HepG2 (cell line): ENCODE data around the gene RIMBP2. TPM values are rescaled to one million over a fixed set of nuclear protein-coding genes. Genes with fewer than 3 reads are reported as not detected.

ENCODE experiments used
- ATAC-seq: fragments of 200-7000 bp; cut with Tn5 transposase; 3 replicates; pipeline ENCODE4 v1.9.1; 2020; ENCODE audit warnings: mild to moderate bottlenecking, moderate library complexity
- BruUV-seq: library from RNA; stranded (reverse); fragments of 400-500 nt; replicated peaks from 2 replicates; lab custom pipeline; 2021; lab: Mats Ljungman, UMichigan
- CTCF ChIA-PET: fragments of 300-600 bp; formaldehyde crosslinking; extraction: SDS; loops from one replicate; lab custom pipeline; 2021; ENCODE audit warnings: low total read pairs, inconsistent platforms, low intra/inter-chr PET ratio; lab: Yijun Ruan, JAX
- POLR2A ChIA-PET: fragments of 350-600 bp; sonication (Branson Sonifier 250); formaldehyde crosslinking; loops from one replicate; lab custom pipeline; 2020; ENCODE audit warnings: antibody characterized with exemption, inconsistent platforms; lab: Yijun Ruan, JAX
- DNase-seq: peaks from one replicate; pipeline ENCODE4 v3.0.0-alpha.2; 2015; ENCODE audit warnings: low spot score
- FAIRE-seq: peaks from 3 replicates; lab custom pipeline; 2011; peaks lifted over from hg19 to GRCh38; lab: Jason Lieb, UNC
- H2AFZ ChIP-seq: one replicate; pipeline ENCODE4 v1.6.1; 2011; ENCODE audit warnings: low read length, inconsistent platforms
- H3K27ac ChIP-seq: fragments of 300-600 bp; 3 replicates; pipeline ENCODE4 v1.8.0; 2011; ENCODE audit warnings: mixed run types, mild to moderate bottlenecking, mixed read lengths, low read length, inconsistent platforms; ENCODE audit not compliant: insufficient read depth; ENCODE audit errors: extremely low read length
- H3K27me3 ChIP-seq, 2 experiments: fragments of 200-600 bp in 1 of 2; 2 replicates in 1 of 2; 3 replicates in 1 of 2; pipeline versions ENCODE4 v1.6.0 to v1.8.0; 2011; ENCODE audit warnings: low read length in 2 of 2, mild to moderate bottlenecking in 2 of 2, moderate library complexity in 2 of 2, inconsistent platforms in 1 of 2; ENCODE audit not compliant: insufficient read depth in 2 of 2, control insufficient read depth in 1 of 2
- H3K36me3 ChIP-seq, 2 experiments: fragments of 200-600 bp in 1 of 2; replicated peaks in 1 of 2; 2 replicates in 1 of 2; 3 replicates in 1 of 2; pipeline versions ENCODE4 v1.5.1 to v1.8.0; 2011; ENCODE audit warnings: low read length in 2 of 2, inconsistent platforms in 1 of 2; ENCODE audit not compliant: insufficient read depth in 2 of 2, control insufficient read depth in 1 of 2
- H3K4me1 ChIP-seq: 2 replicates; pipeline ENCODE4 v1.5.1; 2012; ENCODE audit warnings: low read length, inconsistent platforms; ENCODE audit not compliant: insufficient read depth
- H3K4me2 ChIP-seq: 2 replicates; pipeline ENCODE4 v1.6.0; 2011; ENCODE audit warnings: low read depth, low read length, inconsistent platforms
- H3K4me3 ChIP-seq, 3 experiments: fragments of 200-600 bp in 1 of 3; sonication (generic), shearing (Covaris generic) in 1 of 3; replicated peaks in 1 of 3; 2 replicates each; pipeline ENCODE4 v1.5.1; 2011 to 2016; ENCODE audit warnings: low read length in 3 of 3, inconsistent platforms in 2 of 3, low read depth in 2 of 3, mild to moderate bottlenecking in 2 of 3, control low read depth in 1 of 3, mixed read lengths in 1 of 3; ENCODE audit not compliant: insufficient read depth in 1 of 3
- H3K79me2 ChIP-seq: one replicate; pipeline ENCODE4 v1.6.1; 2011; ENCODE audit warnings: low read length, inconsistent platforms; ENCODE audit not compliant: insufficient read depth
- H3K9ac ChIP-seq: 2 replicates; pipeline ENCODE4 v1.6.0; 2011; ENCODE audit warnings: mild to moderate bottlenecking, low read depth, low read length, inconsistent platforms; ENCODE audit not compliant: insufficient read depth
- H3K9me3 ChIP-seq: 2 replicates; pipeline ENCODE4 v1.5.1; 2012; ENCODE audit warnings: mild to moderate bottlenecking, low read length
- H4K20me1 ChIP-seq: 2 replicates; pipeline ENCODE4 v1.6.0; 2011; ENCODE audit warnings: inconsistent platforms, mild to moderate bottlenecking, low read length, moderate library complexity; ENCODE audit not compliant: insufficient read depth
- DNMT1 ChIP-seq: sonication (generic); formaldehyde crosslinking; IDR thresholded peaks from 2 replicates; pipeline ENCODE4 v1.5.1; 2020; ENCODE audit warnings: mild to moderate bottlenecking, missing genetic modification reagents
- ELF1 ChIP-seq: sonication (generic); formaldehyde crosslinking; IDR thresholded peaks from 2 replicates; pipeline ENCODE4 v1.4.0; 2020; ENCODE audit warnings: missing genetic modification reagents
- ELF4 ChIP-seq: sonication (generic); formaldehyde crosslinking; IDR thresholded peaks from 2 replicates; pipeline ENCODE4 v1.5.0; 2020; ENCODE audit warnings: missing genetic modification reagents, mild to moderate bottlenecking, moderate library complexity, borderline replicate concordance
- FOSL2 ChIP-seq: sonication (generic); formaldehyde crosslinking; IDR thresholded peaks from 2 replicates; pipeline ENCODE4 v1.4.0; 2020; ENCODE audit warnings: missing genetic modification reagents
- RFX1 ChIP-seq: fragments of 450-650 bp; IDR thresholded peaks from 2 replicates; pipeline ENCODE4 v1.6.1; 2017
- ZBTB3 ChIP-seq: sonication (generic); formaldehyde crosslinking; IDR thresholded peaks from 2 replicates; pipeline ENCODE4 v1.4.0; 2020; ENCODE audit warnings: low read depth, mild to moderate bottlenecking, moderate library complexity, missing genetic modification reagents, borderline replicate concordance
- ZFP37 ChIP-seq: sonication (generic); formaldehyde crosslinking; IDR thresholded peaks from 2 replicates; pipeline ENCODE4 v1.4.0; 2020; ENCODE audit warnings: missing genetic modification reagents, borderline replicate concordance
- ZMYM3 ChIP-seq: sonication (generic); formaldehyde crosslinking; IDR thresholded peaks from 2 replicates; pipeline ENCODE4 v1.5.1; 2020; ENCODE audit warnings: mild to moderate bottlenecking, missing genetic modification reagents
- ZNF205 ChIP-seq: IDR thresholded peaks from 2 replicates; pipeline ENCODE4 v1.6.1; 2018; ENCODE audit warnings: missing biosample characterization, missing genetic modification reagents
- ZNF235 ChIP-seq: sonication (generic); formaldehyde crosslinking; IDR thresholded peaks from 2 replicates; pipeline ENCODE4 v1.8.1; 2023; ENCODE audit warnings: mild to moderate bottlenecking, missing genetic modification reagents, borderline replicate concordance
- ZNF44 ChIP-seq: sonication (generic); formaldehyde crosslinking; IDR thresholded peaks from 2 replicates; pipeline ENCODE4 v1.5.1; 2020; ENCODE audit warnings: mild to moderate bottlenecking, missing genetic modification reagents
- ZNF572 ChIP-seq: sonication (generic); formaldehyde crosslinking; IDR thresholded peaks from 2 replicates; pipeline ENCODE4 v1.5.1; 2020; ENCODE audit warnings: mild to moderate bottlenecking, missing genetic modification reagents
- ZNF614 ChIP-seq: IDR thresholded peaks from 2 replicates; pipeline ENCODE4 v1.6.1; 2018; ENCODE audit warnings: missing biosample characterization, missing genetic modification reagents, inconsistent platforms, borderline replicate concordance
- ZNF878 ChIP-seq: sonication (generic); formaldehyde crosslinking; IDR thresholded peaks from 2 replicates; pipeline ENCODE4 v1.8.1; 2023; ENCODE audit warnings: mild to moderate bottlenecking, missing genetic modification reagents, moderate library complexity
- WGBS: methylation state at CpG from one replicate; pipeline ENCODE4 v1.1.6; 2017; ENCODE audit warnings: low lambda C conversion rate; 5-methylcytosine and 5-hydroxymethylcytosine counted together
- in situ Hi-C: cut with HindIII; loops from 2 replicates; pipeline ENCODE4 v1.10.0; 2017; ENCODE audit warnings: low pct_unique_long_range_greater_than_20kb; ENCODE audit not compliant: extremely low pct_ligation_motif_present
- intact Hi-C: fragments of 100-400 bp; cut with micrococcal nuclease; formaldehyde crosslinking; loops from one replicate; pipeline ENCODE4 v1.10.0; 2022; ENCODE audit not compliant: unreplicated experiment
- polyA plus RNA-seq, 8 experiments: library from polyadenylated mRNA; depleted of rRNA in 3 of 8; stranded (reverse) in 7 of 8; unstranded in 1 of 8; fragments of >200 nt; fragmentation: Illumina TruSeq in 4 of 8; extraction: Trizol in 4 of 8; gene quantifications; 2 replicates each; pipeline versions ENCODE4 v1.2.1 to v1.2.3, GENCODE V29; 2011 to 2016; ENCODE audit warnings: low read depth in 4 of 8, missing spikeins in 1 of 8, mixed read lengths in 1 of 8; ENCODE audit not compliant: insufficient read depth in 1 of 8
- total RNA-seq, 5 experiments: library from RNA; depleted of rRNA; stranded (reverse); fragments of >200 nt; fragmentation: Illumina TruSeq; extraction: Trizol; gene quantifications; 2 replicates each; pipeline ENCODE4 v1.2.3, GENCODE V29; 2016; ENCODE audit warnings: low read depth in 1 of 5
- TF ChIP-seq, protein P1 (sequence below): sonication (generic); formaldehyde crosslinking; IDR thresholded peaks from 2 replicates; pipeline ENCODE4 v1.4.0; 2020; ENCODE audit warnings: missing genetic modification reagents

Gene RIMBP2
- total and polyA plus RNA-seq, 2 of the 13 experiments (the other 11 are each of a cell fraction or from before 2014, with no cell fraction given) = 0.03 TPM; not detected in 1

DNA sequence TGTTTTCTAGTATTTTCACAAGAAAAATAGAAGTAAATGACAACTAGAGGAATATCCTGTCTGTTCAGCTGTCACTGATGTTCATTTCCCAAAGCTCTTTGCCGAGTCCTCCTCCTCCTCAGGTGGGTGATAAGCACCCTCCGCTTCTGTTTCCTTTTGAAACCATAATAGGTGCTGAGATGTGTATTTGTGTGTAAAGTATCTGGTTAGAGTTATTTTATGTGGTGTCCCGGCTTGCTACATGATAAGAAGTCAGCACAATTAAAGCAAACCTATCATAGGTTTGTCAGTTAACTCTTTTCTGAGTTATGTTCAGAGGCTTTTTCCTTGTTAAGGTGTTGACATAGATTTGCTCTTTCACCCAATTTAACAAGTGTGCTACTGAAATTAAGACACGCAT lies 296.0 kb downstream of the RIMBP2 start:
- CTCF ChIA-PET = no interaction called here
- Histone ChIP-seq H3K4me2 (no peak overlapping the region), H3K36me3 (no peaks in the 10 kb centered on the region), H3K27me3 (peaks cover 0 to 43% of the 10 kb centered on the region in 2 experiments; a peak in 3 of 5 replicates), H3K9me3 (no peaks in the 10 kb centered on the region), H3K4me1 (no peaks in the 10 kb centered on the region), H3K79me2 (no peaks in the 10 kb centered on the region), H2AFZ (no peak overlapping the region), H3K9ac (no peak overlapping the region), H4K20me1 (no peaks in the 10 kb centered on the region), H3K4me3 (no peak overlapping the region), H3K27ac (no peak overlapping the region)
- POLR2A ChIA-PET = no interaction called here
- ATAC-seq (no peak), DNase-seq (no peak), FAIRE-seq (no peak)
- WGBS = 15% methylated on average over 4 of the region's 4 CpGs
- in situ Hi-C loops (no loop called here), intact Hi-C loops (no loop called here)
- no peak for TF ChIP-seq ELF4 (CRISPR knock-in tag)
- TF ChIP-seq DNMT1 (CRISPR knock-in tag) = no peak
- no peak for TF ChIP-seq FOSL2 (CRISPR knock-in tag)
- no peak for TF ChIP-seq ZNF572 (CRISPR knock-in tag)
- TF ChIP-seq ZBTB3 (CRISPR knock-in tag) = no peak
- TF ChIP-seq RFX1 = no peak
- no peak for TF ChIP-seq ZNF205
- no peak for TF ChIP-seq ZNF878 (CRISPR knock-in tag)
- no peak for TF ChIP-seq ZMYM3
- TF ChIP-seq ELF1 (CRISPR knock-in tag) = no peak
- no peak for TF ChIP-seq ZNF235 (CRISPR knock-in tag)
- TF ChIP-seq, protein P1, sequence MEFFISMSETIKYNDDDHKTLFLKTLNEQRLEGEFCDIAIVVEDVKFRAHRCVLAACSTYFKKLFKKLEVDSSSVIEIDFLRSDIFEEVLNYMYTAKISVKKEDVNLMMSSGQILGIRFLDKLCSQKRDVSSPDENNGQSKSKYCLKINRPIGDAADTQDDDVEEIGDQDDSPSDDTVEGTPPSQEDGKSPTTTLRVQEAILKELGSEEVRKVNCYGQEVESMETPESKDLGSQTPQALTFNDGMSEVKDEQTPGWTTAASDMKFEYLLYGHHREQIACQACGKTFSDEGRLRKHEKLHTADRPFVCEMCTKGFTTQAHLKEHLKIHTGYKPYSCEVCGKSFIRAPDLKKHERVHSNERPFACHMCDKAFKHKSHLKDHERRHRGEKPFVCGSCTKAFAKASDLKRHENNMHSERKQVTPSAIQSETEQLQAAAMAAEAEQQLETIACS (CRISPR knock-in tag) = no peak
- TF ChIP-seq ZNF44 (CRISPR knock-in tag) = no peak
- no peak for TF ChIP-seq ZNF614 (CRISPR knock-in tag)
- no peak for TF ChIP-seq ZFP37 (CRISPR knock-in tag)
- no TSS peak for BruUV-seq
